ENCODE results near the gene PRDX1.
A peak's percentile ranks its signal among the peaks of the same experiment; 100 is the strongest.
"Not testable (repeated sequence)": the region's sequence is repeated elsewhere in the genome, so short reads cannot be mapped to it uniquely, and the experiment has no call there.

The PRDX1 gene

DNA sequence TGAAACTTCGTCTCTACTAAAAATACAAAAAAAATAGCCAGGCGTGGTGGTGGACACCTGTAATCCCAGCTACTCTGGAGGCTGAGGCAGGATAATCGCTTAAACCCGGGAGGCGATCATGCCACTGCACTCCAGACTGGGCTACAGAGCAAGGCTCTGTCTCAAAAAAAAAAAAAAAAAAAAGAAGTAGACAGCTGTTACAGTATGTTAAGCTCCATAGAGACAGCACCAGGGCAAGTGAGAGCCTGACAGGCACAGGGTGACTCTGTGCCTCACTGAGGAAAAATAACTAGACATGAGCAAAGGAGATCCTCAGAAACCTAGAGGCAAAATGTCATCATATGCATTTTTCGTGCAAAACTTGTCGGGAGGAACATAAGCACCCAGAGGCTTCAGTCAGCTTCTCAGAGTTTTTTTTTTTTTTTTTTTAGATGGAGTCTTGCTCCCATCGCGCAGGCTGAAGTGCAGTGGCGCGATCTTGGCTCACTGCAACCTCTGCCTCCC is 9.0 kb upstream of the PRDX1 start:
- H3K9ac ChIP-seq (ENCODE audit: low read depth, low read length) = no peak overlapping the region
- no peaks in the 10 kb centered on the region for H3K9me3 ChIP-seq (ENCODE audit: control insufficient read depth, insufficient read depth, low read length)
- peaks cover 5% of the 10 kb centered on the region for H3K4me1 ChIP-seq (ENCODE audit: control insufficient read depth, insufficient read depth, low read length)
- no peaks in the 10 kb centered on the region for H3K27me3 ChIP-seq (ENCODE audit: control insufficient read depth, insufficient read depth, low read length)
- H3K36me3 ChIP-seq (ENCODE audit: control insufficient read depth, insufficient read depth, low read length) = no peaks in the 10 kb centered on the region
- H3K4me3 ChIP-seq (ENCODE audit: low read depth, low read length) = no peak overlapping the region

DNA sequence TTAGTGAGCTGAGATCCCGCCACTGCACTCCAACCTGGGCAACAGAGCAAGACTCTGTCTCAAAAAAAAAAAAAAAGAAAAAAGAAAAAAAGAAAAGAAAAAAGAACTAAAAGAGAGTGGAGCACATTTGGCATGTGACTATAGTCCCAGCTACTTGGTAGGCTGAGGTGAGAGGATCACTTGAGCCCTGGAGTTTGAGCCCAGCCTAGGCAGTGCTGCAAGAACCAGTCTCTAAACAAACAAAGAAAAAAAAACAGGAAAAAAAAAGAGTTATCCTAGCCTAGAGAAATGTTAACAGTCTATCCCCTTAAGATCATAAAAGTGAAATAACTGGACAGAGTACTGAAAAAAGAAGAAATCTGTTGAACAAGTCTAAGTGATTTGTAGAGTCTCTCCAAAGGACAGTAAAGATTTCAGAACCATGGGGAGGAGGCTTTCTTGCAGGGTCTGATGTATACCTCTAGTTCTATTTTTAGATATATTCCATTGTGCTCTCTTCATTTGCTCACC is 4.5 kb upstream of the PRDX1 start:
- Histone ChIP-seq H3K27me3 (ENCODE audit: control insufficient read depth, insufficient read depth, low read length) (no peaks in the 10 kb centered on the region), H3K4me3 (ENCODE audit: low read depth, low read length) (no peak overlapping the region), H3K9ac (ENCODE audit: low read depth, low read length) (no peak overlapping the region), H3K4me1 (ENCODE audit: control insufficient read depth, insufficient read depth, low read length) (peaks cover 17% of the 10 kb centered on the region), H3K9me3 (ENCODE audit: control insufficient read depth, insufficient read depth, low read length) (no peaks in the 10 kb centered on the region), H3K36me3 (ENCODE audit: control insufficient read depth, insufficient read depth, low read length) (peaks cover 2% of the 10 kb centered on the region)

DNA sequence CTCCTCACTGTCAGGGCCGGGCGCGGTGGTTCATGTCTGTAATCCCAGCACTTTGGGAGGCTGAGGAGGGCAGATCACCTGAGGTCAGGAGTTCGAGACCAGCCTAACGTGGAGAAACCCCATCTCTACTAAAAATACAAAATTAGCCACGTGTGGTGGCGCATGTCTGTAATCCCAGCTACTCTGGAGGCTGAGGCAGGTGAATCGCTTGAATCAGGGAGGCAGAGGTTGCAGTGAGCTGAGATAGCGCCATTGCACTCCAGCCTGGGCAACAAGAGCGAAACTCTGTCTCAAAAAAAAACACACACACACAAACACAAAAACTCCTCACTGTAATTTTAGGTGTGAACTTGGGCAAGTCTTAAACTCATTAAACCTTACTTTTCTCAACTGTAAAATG is 2.3 kb upstream of the PRDX1 start:
- not testable (repeated sequence) for H3K36me3 ChIP-seq (ENCODE audit: control insufficient read depth, insufficient read depth, low read length); H3K4me3 ChIP-seq (ENCODE audit: low read depth, low read length); H3K27me3 ChIP-seq (ENCODE audit: control insufficient read depth, insufficient read depth, low read length); H3K9ac ChIP-seq (ENCODE audit: low read depth, low read length); H3K9me3 ChIP-seq (ENCODE audit: control insufficient read depth, insufficient read depth, low read length)
- peaks cover 17% of the 10 kb centered on the region for H3K4me1 ChIP-seq (ENCODE audit: control insufficient read depth, insufficient read depth, low read length)

- H3K4me3 ChIP-seq (ENCODE audit: low read depth, low read length); H3K9me3 ChIP-seq (ENCODE audit: control insufficient read depth, insufficient read depth, low read length); H3K36me3 ChIP-seq (ENCODE audit: control insufficient read depth, insufficient read depth, low read length); H3K27me3 ChIP-seq (ENCODE audit: control insufficient read depth, insufficient read depth, low read length); H3K9ac ChIP-seq (ENCODE audit: low read depth, low read length): not testable (repeated sequence)
- peaks cover 17% of the 10 kb centered on the region for H3K4me1 ChIP-seq (ENCODE audit: control insufficient read depth, insufficient read depth, low read length)
Measured at GRCh38 chr1:45523516-45523915, 1.8 kb upstream of the PRDX1 start.

GRCh38 chr1:45522324-45523104 is 830 bp upstream of the PRDX1 start:
- H3K4me1 ChIP-seq (ENCODE audit: control insufficient read depth, insufficient read depth, low read length) = peaks cover 12% of the 10 kb centered on the region
- H3K4me3 ChIP-seq (ENCODE audit: low read depth, low read length) = peak overlapping the region; percentile 96
- H3K9ac ChIP-seq (ENCODE audit: low read depth, low read length) = peak overlapping the region; percentile 89
- no peaks in the 10 kb centered on the region for H3K27me3 ChIP-seq (ENCODE audit: control insufficient read depth, insufficient read depth, low read length)
- peaks cover 8% of the 10 kb centered on the region for H3K36me3 ChIP-seq (ENCODE audit: control insufficient read depth, insufficient read depth, low read length)
- no peaks in the 10 kb centered on the region for H3K9me3 ChIP-seq (ENCODE audit: control insufficient read depth, insufficient read depth, low read length)

- Histone ChIP-seq H3K4me3 (ENCODE audit: low read depth, low read length) (peak overlapping the region; percentile 96), H3K9ac (ENCODE audit: low read depth, low read length) (peak overlapping the region; percentile 61), H3K36me3 (ENCODE audit: control insufficient read depth, insufficient read depth, low read length) (peaks cover 31% of the 10 kb centered on the region)
- not testable (repeated sequence) for H3K4me1 ChIP-seq (ENCODE audit: control insufficient read depth, insufficient read depth, low read length); H3K9me3 ChIP-seq (ENCODE audit: control insufficient read depth, insufficient read depth, low read length); H3K27me3 ChIP-seq (ENCODE audit: control insufficient read depth, insufficient read depth, low read length)
Measured at GRCh38 chr1:45519774-45520173, 1.9 kb downstream of the PRDX1 start.

DNA sequence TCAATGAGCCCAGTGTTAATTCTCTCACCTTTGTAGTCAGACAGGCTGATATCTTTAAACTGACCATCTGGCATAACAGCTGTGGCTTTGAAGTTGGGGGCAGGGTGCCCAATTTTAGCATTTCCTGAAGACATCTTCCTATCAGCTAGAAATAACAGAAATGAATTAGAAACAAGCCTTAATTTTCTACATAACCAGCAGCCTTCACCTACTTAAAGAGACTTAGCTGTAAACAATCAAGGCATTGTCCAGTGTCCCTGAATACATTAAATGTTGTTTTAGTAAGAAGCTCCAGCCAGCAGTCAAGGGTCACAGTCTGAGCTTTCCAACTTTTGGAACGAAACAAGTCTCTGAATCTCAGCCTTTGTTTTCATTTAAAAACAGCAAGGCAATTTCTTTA is 2.8 kb downstream of the PRDX1 start:
- no peaks in the 10 kb centered on the region for H3K9me3 ChIP-seq (ENCODE audit: control insufficient read depth, insufficient read depth, low read length)
- peak overlapping the region; percentile 96 for H3K4me3 ChIP-seq (ENCODE audit: low read depth, low read length)
- H3K36me3 ChIP-seq (ENCODE audit: control insufficient read depth, insufficient read depth, low read length) = peaks cover 39% of the 10 kb centered on the region
- H3K9ac ChIP-seq (ENCODE audit: low read depth, low read length) = no peak overlapping the region
- H3K4me1 ChIP-seq (ENCODE audit: control insufficient read depth, insufficient read depth, low read length) = peaks cover 3% of the 10 kb centered on the region
- H3K27me3 ChIP-seq (ENCODE audit: control insufficient read depth, insufficient read depth, low read length) = no peaks in the 10 kb centered on the region

- H3K36me3 ChIP-seq (ENCODE audit: control insufficient read depth, insufficient read depth, low read length) = peaks cover 44% of the 10 kb centered on the region
- not testable (repeated sequence) for H3K4me1 ChIP-seq (ENCODE audit: control insufficient read depth, insufficient read depth, low read length); H3K4me3 ChIP-seq (ENCODE audit: low read depth, low read length); H3K9ac ChIP-seq (ENCODE audit: low read depth, low read length); H3K9me3 ChIP-seq (ENCODE audit: control insufficient read depth, insufficient read depth, low read length); H3K27me3 ChIP-seq (ENCODE audit: control insufficient read depth, insufficient read depth, low read length)
Measured at GRCh38 chr1:45518366-45518765, 3.3 kb downstream of the PRDX1 start.

GRCh38 chr1:45516465-45516864 is 5.2 kb downstream of the PRDX1 start:
- Histone ChIP-seq H3K4me3 (ENCODE audit: low read depth, low read length) (no peak overlapping the region), H3K27me3 (ENCODE audit: control insufficient read depth, insufficient read depth, low read length) (no peaks in the 10 kb centered on the region), H3K4me1 (ENCODE audit: control insufficient read depth, insufficient read depth, low read length) (no peaks in the 10 kb centered on the region), H3K9ac (ENCODE audit: low read depth, low read length) (no peak overlapping the region), H3K36me3 (ENCODE audit: control insufficient read depth, insufficient read depth, low read length) (peaks cover 55% of the 10 kb centered on the region), H3K9me3 (ENCODE audit: control insufficient read depth, insufficient read depth, low read length) (no peaks in the 10 kb centered on the region)

DNA sequence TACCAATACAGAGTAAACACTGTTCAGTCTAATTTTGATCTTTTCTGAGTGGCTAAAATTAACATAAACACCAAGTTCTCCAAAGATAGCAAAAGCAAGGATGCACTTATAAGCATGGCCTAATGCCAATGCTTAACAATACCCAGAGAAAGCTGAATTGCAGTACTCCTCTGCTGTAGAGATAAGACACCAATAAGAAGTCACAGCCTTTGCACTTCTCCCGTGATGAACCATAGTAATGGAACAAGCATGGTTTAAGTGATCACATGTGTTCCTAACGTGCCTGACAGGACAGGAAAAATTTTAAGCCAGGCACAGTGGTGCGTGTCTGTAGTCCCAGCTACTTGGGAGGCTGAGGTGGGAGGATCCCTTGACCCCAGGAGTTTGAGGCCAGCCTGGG is 5.6 kb downstream of the PRDX1 start:
- Histone ChIP-seq H3K9ac (ENCODE audit: low read depth, low read length) (no peak overlapping the region), H3K36me3 (ENCODE audit: control insufficient read depth, insufficient read depth, low read length) (peaks cover 58% of the 10 kb centered on the region)

GRCh38 chr1:45513532-45514260 is 8.0 kb downstream of the PRDX1 start:
- H3K36me3 ChIP-seq (ENCODE audit: control insufficient read depth, insufficient read depth, low read length) = peaks cover 69% of the 10 kb centered on the region
- not testable (repeated sequence) for H3K4me3 ChIP-seq (ENCODE audit: low read depth, low read length); H3K9ac ChIP-seq (ENCODE audit: low read depth, low read length); H3K27me3 ChIP-seq (ENCODE audit: control insufficient read depth, insufficient read depth, low read length); H3K4me1 ChIP-seq (ENCODE audit: control insufficient read depth, insufficient read depth, low read length); H3K9me3 ChIP-seq (ENCODE audit: control insufficient read depth, insufficient read depth, low read length)

More for the DNA sequence above, 5.6 kb downstream of the PRDX1 start:
- Histone ChIP-seq H3K9me3 (ENCODE audit: control insufficient read depth, insufficient read depth, low read length) (no peaks in the 10 kb centered on the region), H3K4me1 (ENCODE audit: control insufficient read depth, insufficient read depth, low read length) (no peaks in the 10 kb centered on the region), H3K27me3 (ENCODE audit: control insufficient read depth, insufficient read depth, low read length) (no peaks in the 10 kb centered on the region), H3K4me3 (ENCODE audit: low read depth, low read length) (no peak overlapping the region)

DNA sequence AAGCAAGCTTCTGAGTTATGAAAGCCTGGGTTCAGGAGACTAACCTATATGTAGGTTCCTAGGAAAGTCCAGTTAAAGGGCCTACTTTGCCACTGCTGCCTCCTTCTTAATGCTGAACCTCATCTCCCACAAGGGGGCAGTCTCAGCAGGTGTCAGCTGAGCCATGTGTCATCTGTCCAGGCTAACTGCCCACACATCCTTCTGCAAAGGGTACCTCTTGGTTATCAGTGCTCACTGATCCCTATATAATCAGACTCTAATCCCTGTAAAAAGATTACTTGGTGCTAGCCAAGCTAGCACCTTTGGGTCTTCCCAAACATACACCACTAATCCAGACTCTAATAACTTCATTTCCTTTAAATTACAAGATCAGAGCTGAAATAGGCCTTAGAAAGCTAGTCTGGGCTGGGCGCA is 9.0 kb downstream of the PRDX1 start:
- no peak overlapping the region for H3K4me3 ChIP-seq (ENCODE audit: low read depth, low read length)
- H3K4me1 ChIP-seq (ENCODE audit: control insufficient read depth, insufficient read depth, low read length) = no peaks in the 10 kb centered on the region
- H3K27me3 ChIP-seq (ENCODE audit: control insufficient read depth, insufficient read depth, low read length) = no peaks in the 10 kb centered on the region
- H3K36me3 ChIP-seq (ENCODE audit: control insufficient read depth, insufficient read depth, low read length) = peaks cover 65% of the 10 kb centered on the region
- H3K9me3 ChIP-seq (ENCODE audit: control insufficient read depth, insufficient read depth, low read length) = no peaks in the 10 kb centered on the region
- H3K9ac ChIP-seq (ENCODE audit: low read depth, low read length) = no peak overlapping the region

Measured in iPS-15b (cell line).